ENCODE measurements around the gene FYB1. TPM values are rescaled to one million over a fixed set of nuclear protein-coding genes. Genes with fewer than 3 reads are reported as not detected.
"Not testable (repeated sequence)": the region's sequence is repeated elsewhere in the genome, so short reads cannot be mapped to it uniquely, and the experiment has no call there.

FYB1 gene
- total RNA-seq, 1 donor from 2014 or later = not detected

- Mint-ChIP-seq H3K4me3 (no peak overlapping the region), H3K27ac (ENCODE audit: unreplicated experiment) (no peak overlapping the region), H3K27me3 (ENCODE audit: low read depth) (no peaks in the 10 kb centered on the region), H3K36me3 (ENCODE audit: low read depth) (no peaks in the 10 kb centered on the region), H3K4me1 (peaks cover 22% of the 10 kb centered on the region), H3K9me3 (no peaks in the 10 kb centered on the region)
- TF ChIP-seq CTCF (conservative IDR thresholded peaks at IDR 0.05) = no peak
- DNase-seq (ENCODE audit: low read depth, low spot score) = no peak
Measured at GRCh38 chr5:39186722-39187539, 32.4 kb downstream of the FYB1 start.

GRCh38 chr5:39186289-39186688 is 33.1 kb downstream of the FYB1 start:
- TF ChIP-seq CTCF (conservative IDR thresholded peaks at IDR 0.05) = no peak
- Mint-ChIP-seq H3K36me3 (ENCODE audit: low read depth) (no peaks in the 10 kb centered on the region), H3K4me1 (peaks cover 16% of the 10 kb centered on the region), H3K9me3 (no peaks in the 10 kb centered on the region), H3K27ac (ENCODE audit: unreplicated experiment) (no peak overlapping the region), H3K27me3 (ENCODE audit: low read depth) (peaks cover 2% of the 10 kb centered on the region), H3K4me3 (no peak overlapping the region)
- DNase-seq (ENCODE audit: low read depth, low spot score) = no peak

- Mint-ChIP-seq H3K27me3 (ENCODE audit: low read depth) (peaks cover 5% of the 10 kb centered on the region), H3K36me3 (ENCODE audit: low read depth) (no peaks in the 10 kb centered on the region), H3K27ac (ENCODE audit: unreplicated experiment) (no peak overlapping the region), H3K4me1 (peaks cover 13% of the 10 kb centered on the region), H3K4me3 (no peak overlapping the region), H3K9me3 (no peaks in the 10 kb centered on the region)
- DNase-seq (ENCODE audit: low read depth, low spot score) = no peak
- TF ChIP-seq CTCF (conservative IDR thresholded peaks at IDR 0.05) = no peak
Measured at GRCh38 chr5:39185761-39186160, 33.6 kb downstream of the FYB1 start.

GRCh38 chr5:39179561-39179960 is 39.8 kb downstream of the FYB1 start:
- H3K36me3 Mint-ChIP-seq (ENCODE audit: low read depth); H3K9me3 Mint-ChIP-seq; H3K27me3 Mint-ChIP-seq (ENCODE audit: low read depth); H3K4me3 Mint-ChIP-seq; DNase-seq (ENCODE audit: low read depth, low spot score); H3K27ac Mint-ChIP-seq (ENCODE audit: unreplicated experiment); H3K4me1 Mint-ChIP-seq: not testable (repeated sequence)

- peaks cover 7% of the 10 kb centered on the region for H3K27me3 Mint-ChIP-seq (ENCODE audit: low read depth)
- H3K4me3 Mint-ChIP-seq = no peak overlapping the region
- no peaks in the 10 kb centered on the region for H3K36me3 Mint-ChIP-seq (ENCODE audit: low read depth)
- no peak overlapping the region for H3K27ac Mint-ChIP-seq (ENCODE audit: unreplicated experiment)
- TF ChIP-seq CTCF (conservative IDR thresholded peaks at IDR 0.05) = no peak
- no peaks in the 10 kb centered on the region for H3K4me1 Mint-ChIP-seq
- peaks cover 3% of the 10 kb centered on the region for H3K9me3 Mint-ChIP-seq
- DNase-seq (ENCODE audit: low read depth, low spot score) = no peak
Measured at GRCh38 chr5:39178861-39179260, 40.5 kb downstream of the FYB1 start.

- Mint-ChIP-seq H3K27ac (ENCODE audit: unreplicated experiment) (no peak overlapping the region), H3K4me1 (no peaks in the 10 kb centered on the region), H3K27me3 (ENCODE audit: low read depth) (peaks cover 7% of the 10 kb centered on the region), H3K36me3 (ENCODE audit: low read depth) (no peaks in the 10 kb centered on the region), H3K4me3 (no peak overlapping the region), H3K9me3 (peaks cover 8% of the 10 kb centered on the region)
- DNase-seq (ENCODE audit: low read depth, low spot score) = no peak
- TF ChIP-seq CTCF (conservative IDR thresholded peaks at IDR 0.05) = no peak
Measured at GRCh38 chr5:39178171-39178570, 41.2 kb downstream of the FYB1 start.
